HEK293 (cell line): ENCODE data around the gene CFAP70.

Source experiments
- KLF7 ChIP-seq: fragments of 450-650 bp; formaldehyde crosslinking; IDR thresholded peaks from 2 replicates; pipeline ENCODE4 v1.5.1; 2016; ENCODE audit warnings: missing biosample characterization, missing genetic modification characterization, borderline replicate concordance
- TCF7L2 ChIP-seq: IDR thresholded peaks from 2 replicates; pipeline ENCODE4 v1.6.1; 2011; ENCODE audit warnings: low read depth, mild to moderate bottlenecking, inconsistent platforms, low read length, moderate library complexity, borderline replicate concordance
- ZNF10 ChIP-seq: fragments of 450-650 bp; formaldehyde crosslinking; IDR thresholded peaks from 2 replicates; pipeline ENCODE4 v1.5.1; 2017; ENCODE audit warnings: missing biosample characterization, missing genetic modification characterization
- ZNF133 ChIP-seq: fragments of 450-650 bp; formaldehyde crosslinking; IDR thresholded peaks from 2 replicates; pipeline ENCODE4 v1.5.1; 2016; ENCODE audit warnings: missing biosample characterization, missing genetic modification characterization
- ZNF2 ChIP-seq: fragments of 450-650 bp; formaldehyde crosslinking; IDR thresholded peaks from 2 replicates; pipeline ENCODE4 v1.5.1; 2016; ENCODE audit warnings: missing biosample characterization, missing genetic modification characterization
- ZNF560 ChIP-seq: fragments of 450-650 bp; formaldehyde crosslinking; IDR thresholded peaks from 2 replicates; pipeline ENCODE4 v1.5.1; 2017; ENCODE audit warnings: missing biosample characterization, missing genetic modification characterization, borderline replicate concordance
- ZNF777 ChIP-seq: fragments of 450-650 bp; formaldehyde crosslinking; IDR thresholded peaks from 2 replicates; pipeline ENCODE4 v1.5.1; 2017; ENCODE audit warnings: missing biosample characterization, missing genetic modification characterization, borderline replicate concordance
- TF ChIP-seq, protein P1 (sequence below): fragments of 450-650 bp; formaldehyde crosslinking; IDR thresholded peaks from 2 replicates; pipeline ENCODE4 v1.5.1; 2016; ENCODE audit warnings: missing biosample characterization, missing genetic modification characterization
- TF ChIP-seq, protein P2 (sequence below): fragments of 450-650 bp; formaldehyde crosslinking; IDR thresholded peaks from 2 replicates; pipeline ENCODE4 v1.5.1; 2016; ENCODE audit warnings: missing biosample characterization, missing genetic modification characterization
- TF ChIP-seq, protein P3 (sequence below): fragments of 450-650 bp; formaldehyde crosslinking; IDR thresholded peaks from 2 replicates; pipeline ENCODE4 v1.5.1; 2016; ENCODE audit warnings: missing biosample characterization, missing genetic modification characterization
- TF ChIP-seq, protein P4 (sequence below): fragments of 450-650 bp; formaldehyde crosslinking; IDR thresholded peaks from 2 replicates; pipeline ENCODE4; 2016; ENCODE audit warnings: missing biosample characterization, missing genetic modification characterization
- TF ChIP-seq, protein P5 (sequence below): fragments of 450-650 bp; formaldehyde crosslinking; IDR thresholded peaks from 2 replicates; pipeline ENCODE4 v1.5.1; 2016; ENCODE audit warnings: missing biosample characterization, missing genetic modification characterization
- TF ChIP-seq, protein P6 (sequence below): fragments of 450-650 bp; formaldehyde crosslinking; IDR thresholded peaks from 2 replicates; pipeline ENCODE4 v1.5.1; 2016; ENCODE audit warnings: missing biosample characterization, missing genetic modification characterization

DNA sequence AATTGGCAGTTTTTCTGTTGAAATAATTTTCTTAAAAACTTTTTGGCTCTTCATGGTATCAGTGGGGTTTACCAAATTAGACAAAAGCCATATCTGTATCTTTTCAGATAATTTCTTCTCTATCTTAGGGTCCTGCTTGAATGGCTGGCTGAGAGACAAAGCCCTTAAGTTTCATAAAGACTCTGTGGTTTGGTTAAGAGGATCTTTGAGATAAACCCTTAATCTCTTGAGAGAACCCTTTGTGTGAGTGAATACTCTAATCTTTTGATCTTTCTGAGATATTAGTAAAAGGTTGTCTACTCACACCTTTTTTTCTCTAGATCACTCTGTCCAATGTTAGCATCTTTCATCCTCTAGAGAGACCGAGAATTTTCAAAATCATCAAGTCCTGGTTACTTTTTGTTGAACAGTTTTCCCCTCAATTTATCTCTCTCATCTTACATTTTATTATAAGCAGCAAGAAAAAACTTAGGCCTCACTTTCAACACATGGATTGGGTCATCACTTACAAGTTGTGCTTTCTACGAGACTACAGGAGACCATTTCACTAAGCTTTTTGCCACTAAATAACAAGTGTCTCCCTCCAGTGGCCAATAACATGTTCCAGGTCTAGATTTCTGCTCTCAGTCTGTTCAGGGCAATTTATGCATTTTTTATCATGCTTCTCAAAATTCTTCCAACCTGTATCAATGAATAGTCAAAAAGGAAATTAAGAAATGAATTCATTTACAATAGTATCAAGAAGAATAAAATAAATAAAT, 140.1 kb downstream of the CFAP70 start:
- TF ChIP-seq, protein P1, sequence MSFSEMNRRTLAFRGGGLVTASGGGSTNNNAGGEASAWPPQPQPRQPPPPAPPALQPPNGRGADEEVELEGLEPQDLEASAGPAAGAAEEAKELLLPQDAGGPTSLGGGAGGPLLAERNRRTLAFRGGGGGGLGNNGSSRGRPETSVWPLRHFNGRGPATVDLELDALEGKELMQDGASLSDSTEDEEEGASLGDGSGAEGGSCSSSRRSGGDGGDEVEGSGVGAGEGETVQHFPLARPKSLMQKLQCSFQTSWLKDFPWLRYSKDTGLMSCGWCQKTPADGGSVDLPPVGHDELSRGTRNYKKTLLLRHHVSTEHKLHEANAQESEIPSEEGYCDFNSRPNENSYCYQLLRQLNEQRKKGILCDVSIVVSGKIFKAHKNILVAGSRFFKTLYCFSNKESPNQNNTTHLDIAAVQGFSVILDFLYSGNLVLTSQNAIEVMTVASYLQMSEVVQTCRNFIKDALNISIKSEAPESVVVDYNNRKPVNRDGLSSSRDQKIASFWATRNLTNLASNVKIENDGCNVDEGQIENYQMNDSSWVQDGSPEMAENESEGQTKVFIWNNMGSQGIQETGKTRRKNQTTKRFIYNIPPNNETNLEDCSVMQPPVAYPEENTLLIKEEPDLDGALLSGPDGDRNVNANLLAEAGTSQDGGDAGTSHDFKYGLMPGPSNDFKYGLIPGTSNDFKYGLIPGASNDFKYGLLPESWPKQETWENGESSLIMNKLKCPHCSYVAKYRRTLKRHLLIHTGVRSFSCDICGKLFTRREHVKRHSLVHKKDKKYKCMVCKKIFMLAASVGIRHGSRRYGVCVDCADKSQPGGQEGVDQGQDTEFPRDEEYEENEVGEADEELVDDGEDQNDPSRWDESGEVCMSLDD (tag by site-specific recombination): no peak
- no peak for TF ChIP-seq TCF7L2
- TF ChIP-seq, protein P2, sequence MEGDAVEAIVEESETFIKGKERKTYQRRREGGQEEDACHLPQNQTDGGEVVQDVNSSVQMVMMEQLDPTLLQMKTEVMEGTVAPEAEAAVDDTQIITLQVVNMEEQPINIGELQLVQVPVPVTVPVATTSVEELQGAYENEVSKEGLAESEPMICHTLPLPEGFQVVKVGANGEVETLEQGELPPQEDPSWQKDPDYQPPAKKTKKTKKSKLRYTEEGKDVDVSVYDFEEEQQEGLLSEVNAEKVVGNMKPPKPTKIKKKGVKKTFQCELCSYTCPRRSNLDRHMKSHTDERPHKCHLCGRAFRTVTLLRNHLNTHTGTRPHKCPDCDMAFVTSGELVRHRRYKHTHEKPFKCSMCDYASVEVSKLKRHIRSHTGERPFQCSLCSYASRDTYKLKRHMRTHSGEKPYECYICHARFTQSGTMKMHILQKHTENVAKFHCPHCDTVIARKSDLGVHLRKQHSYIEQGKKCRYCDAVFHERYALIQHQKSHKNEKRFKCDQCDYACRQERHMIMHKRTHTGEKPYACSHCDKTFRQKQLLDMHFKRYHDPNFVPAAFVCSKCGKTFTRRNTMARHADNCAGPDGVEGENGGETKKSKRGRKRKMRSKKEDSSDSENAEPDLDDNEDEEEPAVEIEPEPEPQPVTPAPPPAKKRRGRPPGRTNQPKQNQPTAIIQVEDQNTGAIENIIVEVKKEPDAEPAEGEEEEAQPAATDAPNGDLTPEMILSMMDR (tag by site-specific recombination): no peak
- no peak for TF ChIP-seq ZNF133 (tag by site-specific recombination)
- TF ChIP-seq, protein P3, sequence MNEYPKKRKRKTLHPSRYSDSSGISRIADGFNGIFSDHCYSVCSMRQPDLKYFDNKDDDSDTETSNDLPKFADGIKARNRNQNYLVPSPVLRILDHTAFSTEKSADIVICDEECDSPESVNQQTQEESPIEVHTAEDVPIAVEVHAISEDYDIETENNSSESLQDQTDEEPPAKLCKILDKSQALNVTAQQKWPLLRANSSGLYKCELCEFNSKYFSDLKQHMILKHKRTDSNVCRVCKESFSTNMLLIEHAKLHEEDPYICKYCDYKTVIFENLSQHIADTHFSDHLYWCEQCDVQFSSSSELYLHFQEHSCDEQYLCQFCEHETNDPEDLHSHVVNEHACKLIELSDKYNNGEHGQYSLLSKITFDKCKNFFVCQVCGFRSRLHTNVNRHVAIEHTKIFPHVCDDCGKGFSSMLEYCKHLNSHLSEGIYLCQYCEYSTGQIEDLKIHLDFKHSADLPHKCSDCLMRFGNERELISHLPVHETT (tag by site-specific recombination): no peak
- TF ChIP-seq, protein P4, sequence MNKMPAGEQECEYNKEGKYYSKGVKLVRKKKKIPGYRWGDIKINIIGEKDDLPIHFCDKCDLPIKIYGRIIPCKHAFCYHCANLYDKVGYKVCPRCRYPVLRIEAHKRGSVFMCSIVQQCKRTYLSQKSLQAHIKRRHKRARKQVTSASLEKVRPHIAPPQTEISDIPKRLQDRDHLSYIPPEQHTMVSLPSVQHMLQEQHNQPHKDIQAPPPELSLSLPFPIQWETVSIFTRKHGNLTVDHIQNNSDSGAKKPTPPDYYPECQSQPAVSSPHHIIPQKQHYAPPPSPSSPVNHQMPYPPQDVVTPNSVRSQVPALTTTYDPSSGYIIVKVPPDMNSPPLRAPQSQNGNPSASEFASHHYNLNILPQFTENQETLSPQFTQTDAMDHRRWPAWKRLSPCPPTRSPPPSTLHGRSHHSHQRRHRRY: no peak
- TF ChIP-seq ZNF10 (tag by site-specific recombination): no peak
- TF ChIP-seq ZNF2 (tag by site-specific recombination): no peak
- no peak for TF ChIP-seq KLF7 (tag by site-specific recombination)
- TF ChIP-seq ZNF560 (tag by site-specific recombination): no peak
- no peak for TF ChIP-seq ZNF777 (tag by site-specific recombination)
- TF ChIP-seq, protein P5, sequence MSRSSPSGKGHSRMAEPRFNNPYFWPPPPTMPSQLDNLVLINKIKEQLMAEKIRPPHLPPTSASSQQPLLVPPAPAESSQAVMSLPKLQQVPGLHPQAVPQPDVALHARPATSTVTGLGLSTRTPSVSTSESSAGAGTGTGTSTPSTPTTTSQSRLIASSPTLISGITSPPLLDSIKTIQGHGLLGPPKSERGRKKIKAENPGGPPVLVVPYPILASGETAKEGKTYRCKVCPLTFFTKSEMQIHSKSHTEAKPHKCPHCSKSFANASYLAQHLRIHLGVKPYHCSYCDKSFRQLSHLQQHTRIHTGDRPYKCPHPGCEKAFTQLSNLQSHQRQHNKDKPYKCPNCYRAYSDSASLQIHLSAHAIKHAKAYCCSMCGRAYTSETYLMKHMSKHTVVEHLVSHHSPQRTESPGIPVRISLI (tag by site-specific recombination): no peak
- TF ChIP-seq, protein P6, sequence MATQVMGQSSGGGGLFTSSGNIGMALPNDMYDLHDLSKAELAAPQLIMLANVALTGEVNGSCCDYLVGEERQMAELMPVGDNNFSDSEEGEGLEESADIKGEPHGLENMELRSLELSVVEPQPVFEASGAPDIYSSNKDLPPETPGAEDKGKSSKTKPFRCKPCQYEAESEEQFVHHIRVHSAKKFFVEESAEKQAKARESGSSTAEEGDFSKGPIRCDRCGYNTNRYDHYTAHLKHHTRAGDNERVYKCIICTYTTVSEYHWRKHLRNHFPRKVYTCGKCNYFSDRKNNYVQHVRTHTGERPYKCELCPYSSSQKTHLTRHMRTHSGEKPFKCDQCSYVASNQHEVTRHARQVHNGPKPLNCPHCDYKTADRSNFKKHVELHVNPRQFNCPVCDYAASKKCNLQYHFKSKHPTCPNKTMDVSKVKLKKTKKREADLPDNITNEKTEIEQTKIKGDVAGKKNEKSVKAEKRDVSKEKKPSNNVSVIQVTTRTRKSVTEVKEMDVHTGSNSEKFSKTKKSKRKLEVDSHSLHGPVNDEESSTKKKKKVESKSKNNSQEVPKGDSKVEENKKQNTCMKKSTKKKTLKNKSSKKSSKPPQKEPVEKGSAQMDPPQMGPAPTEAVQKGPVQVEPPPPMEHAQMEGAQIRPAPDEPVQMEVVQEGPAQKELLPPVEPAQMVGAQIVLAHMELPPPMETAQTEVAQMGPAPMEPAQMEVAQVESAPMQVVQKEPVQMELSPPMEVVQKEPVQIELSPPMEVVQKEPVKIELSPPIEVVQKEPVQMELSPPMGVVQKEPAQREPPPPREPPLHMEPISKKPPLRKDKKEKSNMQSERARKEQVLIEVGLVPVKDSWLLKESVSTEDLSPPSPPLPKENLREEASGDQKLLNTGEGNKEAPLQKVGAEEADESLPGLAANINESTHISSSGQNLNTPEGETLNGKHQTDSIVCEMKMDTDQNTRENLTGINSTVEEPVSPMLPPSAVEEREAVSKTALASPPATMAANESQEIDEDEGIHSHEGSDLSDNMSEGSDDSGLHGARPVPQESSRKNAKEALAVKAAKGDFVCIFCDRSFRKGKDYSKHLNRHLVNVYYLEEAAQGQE (tag by site-specific recombination): no peak
